ENCODE measurements around the gene SLC43A2.

The SLC43A2 gene

DNA sequence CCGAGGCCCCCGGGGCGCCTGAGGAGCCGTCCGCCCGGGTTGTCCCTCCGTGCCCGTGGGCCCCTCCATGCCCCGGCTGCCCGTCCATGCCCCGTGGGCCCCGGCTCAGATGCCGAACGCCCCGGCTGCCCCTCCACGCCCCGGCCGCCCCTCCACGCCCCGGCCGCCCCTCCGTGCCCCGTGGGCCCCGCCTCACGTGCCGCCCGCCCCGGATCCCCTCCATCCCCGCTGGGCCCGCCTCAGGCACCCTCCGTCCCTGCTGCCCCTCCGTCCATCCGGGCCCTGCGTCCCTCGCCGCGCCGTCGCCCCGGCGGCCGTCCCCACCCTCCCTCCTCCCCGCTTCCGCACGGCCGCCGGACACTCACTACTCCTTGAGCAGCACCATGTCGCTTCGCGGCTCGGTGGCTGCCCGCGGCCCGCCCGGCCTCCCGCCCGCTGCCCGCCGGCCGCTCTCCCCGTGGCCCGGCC, 66.4 kb downstream of the SLC43A2 start:
- DNase-seq (ENCODE audit: low read depth, low spot score): no peak

DNA sequence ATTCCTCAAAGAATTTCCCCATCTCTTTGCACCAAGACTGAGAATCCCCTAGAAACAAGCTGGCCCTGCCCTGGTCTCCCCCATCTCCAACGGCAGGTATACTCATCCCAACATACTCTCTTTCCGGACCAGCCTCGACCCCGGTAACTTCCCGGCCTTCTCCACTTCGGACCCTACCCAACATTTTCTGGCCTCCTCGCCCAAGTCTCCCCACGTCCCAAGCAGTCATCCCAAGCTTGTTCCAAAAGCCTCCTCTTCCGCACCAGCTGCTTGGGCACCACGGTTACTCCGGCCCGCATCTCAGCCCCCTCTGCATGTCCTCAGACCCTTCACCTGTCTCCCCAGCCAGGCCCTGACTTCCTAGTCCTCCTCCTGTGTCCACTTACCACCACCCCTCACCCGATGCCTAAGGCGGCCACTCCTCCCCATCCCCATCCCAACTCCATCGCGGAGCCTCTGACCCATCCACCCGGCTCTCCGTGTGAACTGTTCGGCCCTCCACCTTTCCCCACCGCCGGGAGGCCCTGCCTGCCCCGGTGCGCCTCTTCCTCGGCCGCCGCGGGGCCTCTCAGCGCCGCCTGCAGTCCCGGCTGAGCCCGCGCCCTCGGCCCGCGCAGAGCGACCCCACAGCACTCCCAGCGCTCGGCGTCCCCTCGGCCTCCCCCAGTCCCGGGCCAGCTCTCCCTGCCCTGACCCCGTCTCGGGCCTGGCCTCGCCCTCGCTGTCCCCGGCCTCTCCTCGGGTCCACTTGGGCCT, 67.0 kb downstream of the SLC43A2 start:
- DNase-seq (ENCODE audit: low read depth, low spot score): no peak

DNA sequence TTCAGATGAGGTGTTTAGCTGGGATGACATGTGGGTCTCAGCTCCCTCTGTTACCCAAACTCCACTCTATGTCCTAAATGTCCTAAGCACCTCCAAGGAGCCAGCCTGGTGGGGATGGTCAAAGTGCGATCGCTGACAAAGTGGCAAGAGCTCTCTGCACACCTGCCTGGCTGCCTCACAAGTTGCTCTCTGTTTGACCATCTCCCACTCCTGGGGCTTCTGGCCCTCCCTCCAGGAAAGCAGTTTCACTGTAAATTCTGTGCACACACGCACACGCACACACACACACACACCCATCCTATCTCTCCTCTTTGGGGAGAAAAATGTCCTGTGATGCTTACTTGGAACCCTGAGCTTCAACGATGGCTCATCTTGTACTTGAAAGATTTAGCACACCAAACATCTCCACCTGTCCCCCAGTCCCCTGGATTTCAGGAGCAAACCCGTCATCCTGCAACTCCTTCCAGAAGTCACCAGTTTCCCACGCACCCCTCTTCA, 67.7 kb downstream of the SLC43A2 start:
- DNase-seq (ENCODE audit: low read depth, low spot score): no peak

DNA sequence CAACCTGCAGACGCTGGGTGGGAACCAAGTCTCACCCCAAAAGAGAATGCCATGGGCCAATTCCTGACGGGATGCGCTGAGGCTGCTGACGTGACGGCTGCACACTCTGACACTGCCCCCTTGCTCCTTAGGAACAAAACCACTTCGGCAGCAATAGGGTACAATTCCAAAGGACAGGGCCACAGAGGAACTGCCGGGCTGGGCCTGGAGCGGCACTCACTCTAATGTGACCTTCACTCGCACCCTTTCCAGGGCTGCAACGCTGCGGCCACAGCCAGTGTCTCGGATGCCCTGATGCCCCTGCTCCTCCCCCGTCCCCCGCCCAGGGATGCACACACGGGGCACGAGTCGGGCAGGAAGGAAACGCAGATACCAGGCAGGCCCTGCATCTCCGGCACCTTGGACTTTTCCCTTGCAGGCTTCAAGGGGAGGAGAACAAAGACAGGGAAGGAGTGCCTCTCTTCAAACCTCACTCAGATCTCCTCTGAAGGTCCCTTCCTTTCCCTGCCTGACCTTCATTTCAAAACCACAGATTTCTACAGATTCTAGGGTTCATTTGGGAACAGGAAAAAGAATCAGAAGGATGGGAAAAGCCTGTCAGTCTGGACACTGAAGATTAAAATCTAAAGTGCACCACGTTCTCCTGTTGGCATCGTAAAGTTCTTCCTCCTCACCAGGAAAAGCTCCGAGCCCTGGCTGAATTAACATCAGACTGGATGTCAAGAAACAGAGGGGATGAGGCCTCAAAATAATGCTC, 68.4 kb downstream of the SLC43A2 start:
- DNase-seq (ENCODE audit: low read depth, low spot score): no peak

DNA sequence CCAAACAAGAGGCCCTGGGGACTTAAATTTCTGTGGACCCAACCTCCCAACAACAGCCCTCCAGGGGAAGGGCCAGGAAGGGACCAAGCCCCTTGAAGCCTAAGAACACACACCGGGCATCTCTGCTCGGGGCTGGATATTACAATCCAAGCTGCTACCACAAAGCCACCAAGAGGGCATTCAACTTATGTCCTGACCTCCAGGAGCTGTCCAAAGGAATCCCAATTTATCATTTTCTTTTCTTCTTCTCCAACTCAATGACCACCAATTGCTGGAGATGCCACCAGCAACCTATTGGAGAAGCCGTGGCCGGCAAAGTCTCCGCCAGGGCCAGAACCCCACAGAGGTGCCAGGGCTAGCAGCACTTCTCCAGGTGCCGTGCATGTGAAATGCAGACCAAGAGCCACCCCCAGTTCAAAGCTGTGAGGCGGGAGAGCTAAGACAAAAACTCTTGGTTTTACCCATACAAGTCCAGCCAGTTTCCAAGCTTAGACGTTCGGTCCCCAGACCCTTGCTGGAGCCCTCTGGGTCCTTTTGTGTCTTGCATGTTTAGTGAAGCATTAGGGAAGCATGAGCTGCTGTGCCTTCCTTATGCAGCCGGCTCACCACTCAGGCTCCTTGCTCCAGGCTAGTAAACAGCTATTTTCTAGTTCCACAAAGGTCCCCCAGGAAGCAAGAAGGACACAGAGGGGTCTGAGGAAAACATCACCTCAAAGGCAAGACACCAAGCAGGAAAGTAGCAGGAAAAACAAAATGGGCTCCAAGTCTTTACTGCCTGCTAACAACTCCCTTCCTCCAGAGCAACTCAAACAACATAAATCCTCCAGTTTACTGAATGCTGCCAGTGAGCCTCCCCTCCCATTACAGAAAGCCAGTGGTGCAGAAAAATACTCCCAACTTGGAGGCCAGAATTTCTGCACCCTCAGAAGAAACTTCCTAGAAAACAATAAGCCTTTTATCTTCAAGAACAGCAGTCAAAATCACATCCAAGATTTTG, 69.3 kb downstream of the SLC43A2 start:
- no peak for DNase-seq (ENCODE audit: low read depth, low spot score)

DNA sequence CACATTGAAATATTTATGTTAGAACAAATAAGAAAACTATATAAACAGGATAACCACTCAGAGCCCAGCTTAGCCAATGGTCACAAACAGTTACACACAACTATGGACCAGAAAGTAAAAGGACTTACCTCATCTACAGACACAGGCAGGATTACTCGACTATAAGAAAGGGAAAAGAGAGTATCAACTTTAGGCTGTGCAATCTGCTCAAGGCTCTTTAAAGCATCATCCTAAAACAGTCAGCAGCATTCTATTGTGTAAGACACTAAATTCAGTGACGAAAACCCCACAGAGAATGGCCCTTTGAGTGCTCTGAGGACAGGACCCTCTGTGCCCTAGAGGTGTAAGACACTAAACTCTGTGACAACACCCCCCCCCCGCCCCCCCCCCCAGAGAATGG, 70.2 kb downstream of the SLC43A2 start:
- no peak for DNase-seq (ENCODE audit: low read depth, low spot score)

DNA sequence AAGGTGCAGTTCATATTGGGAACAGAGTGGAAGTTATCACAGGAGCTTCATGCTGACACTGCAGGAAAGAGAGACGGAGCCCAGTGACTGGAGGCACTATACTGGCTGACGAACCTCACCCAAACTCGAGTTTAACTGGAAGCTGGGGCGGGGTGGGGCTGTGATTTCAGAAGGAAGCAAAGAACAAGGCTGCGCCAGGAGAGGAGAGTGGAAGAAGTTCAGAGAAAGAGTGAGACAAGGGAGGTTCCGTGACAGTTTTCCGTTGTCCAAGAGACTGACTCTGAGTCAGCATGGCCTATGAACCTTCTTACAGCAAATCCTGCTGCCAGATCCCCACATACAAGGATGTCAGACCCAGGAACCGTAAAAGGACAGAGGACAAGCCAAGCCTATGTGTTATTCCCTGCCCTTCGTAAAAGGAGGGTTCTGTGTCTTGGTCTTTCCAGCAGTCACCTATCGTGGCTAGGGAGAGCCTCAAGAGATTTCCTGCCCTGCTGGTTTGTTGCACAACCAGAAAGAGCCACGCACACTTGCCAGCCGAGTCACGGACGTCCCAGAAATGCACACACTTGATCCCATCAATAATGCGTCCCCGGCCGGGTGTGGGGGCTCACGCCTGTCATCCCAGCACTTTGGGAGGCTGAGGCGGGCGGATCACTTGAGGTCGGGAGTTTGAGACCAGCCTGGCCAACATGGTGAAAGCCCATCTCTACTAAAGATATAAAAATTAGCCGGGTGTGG, 71.1 kb downstream of the SLC43A2 start:
- DNase-seq (ENCODE audit: low read depth, low spot score): no peak

DNA sequence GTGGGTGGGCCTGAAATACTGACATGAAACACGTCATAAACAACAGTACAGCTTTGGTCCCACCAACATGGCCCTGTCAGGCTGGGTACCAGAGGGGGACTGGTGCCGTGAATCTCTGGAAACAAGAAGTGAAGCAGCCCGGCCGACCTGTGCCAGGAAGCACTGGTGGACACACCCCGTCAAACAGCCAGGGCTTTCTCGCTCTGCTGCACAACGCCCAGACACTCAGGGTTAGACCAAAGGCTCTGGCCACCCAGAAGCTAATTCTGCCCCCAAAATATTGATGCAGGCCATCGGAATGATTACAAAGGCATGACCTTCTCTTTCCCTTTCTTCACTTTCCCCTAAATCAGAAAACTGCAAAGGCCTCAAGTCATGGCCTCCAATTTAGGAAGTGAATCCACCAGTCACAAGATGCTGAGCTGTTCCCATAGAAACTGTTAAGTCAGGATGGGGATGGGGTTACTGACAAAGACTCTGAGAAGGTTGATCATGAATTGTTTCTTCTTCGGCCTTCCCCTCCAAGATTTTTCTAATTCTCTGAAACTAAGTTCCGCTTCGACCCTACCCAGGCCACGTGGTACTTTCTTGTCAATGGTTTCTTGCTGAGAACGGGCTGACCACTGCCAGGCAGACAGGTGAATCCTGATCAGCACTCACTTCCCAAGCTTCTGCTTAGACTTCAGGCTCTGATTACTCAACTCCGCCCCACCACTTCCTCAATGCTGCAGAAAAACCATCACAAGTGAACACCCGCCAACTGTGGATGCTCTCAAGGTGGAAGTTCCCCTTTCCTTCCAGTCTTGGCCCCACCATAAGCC, 72.8 kb downstream of the SLC43A2 start:
- no peak for DNase-seq (ENCODE audit: low read depth, low spot score)

DNA sequence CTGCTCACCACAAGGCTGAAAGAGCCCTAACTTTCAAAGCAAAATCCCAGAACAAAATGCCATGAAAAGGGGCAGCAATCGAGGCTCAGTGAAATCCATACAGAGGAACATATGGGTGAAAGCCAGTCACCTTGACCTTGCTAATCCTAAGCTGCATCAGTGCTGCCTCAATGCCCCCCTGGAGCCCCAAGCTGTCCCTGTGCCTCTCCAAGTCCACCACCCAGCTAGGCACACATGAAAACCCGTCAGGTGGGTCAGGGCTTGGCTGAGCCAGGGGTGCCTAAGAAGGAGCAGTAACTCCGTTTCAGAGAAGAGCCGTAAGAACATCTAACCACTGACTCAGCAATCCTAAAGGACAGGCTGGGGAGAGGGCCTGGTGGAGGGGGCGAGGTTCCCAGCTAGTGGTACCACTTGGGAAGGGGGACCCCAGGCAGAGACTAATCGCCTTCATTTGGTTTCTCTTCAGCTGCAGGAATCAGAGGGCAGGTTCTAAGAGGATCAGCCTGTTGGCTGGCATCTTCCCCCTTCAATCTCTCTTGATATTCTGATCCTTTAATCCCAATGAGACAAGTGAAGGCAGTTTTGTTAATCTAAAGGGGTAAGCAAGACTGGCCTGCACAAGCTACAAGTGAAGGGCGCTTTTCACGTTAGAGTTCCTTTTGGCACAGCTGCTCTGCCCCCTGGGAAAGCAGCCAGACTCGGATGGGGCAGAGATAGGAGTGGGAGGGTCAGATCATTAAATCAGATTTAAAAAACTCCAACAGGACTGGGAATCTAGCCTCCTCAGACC, 73.7 kb downstream of the SLC43A2 start:
- DNase-seq (ENCODE audit: low read depth, low spot score): no peak

DNA sequence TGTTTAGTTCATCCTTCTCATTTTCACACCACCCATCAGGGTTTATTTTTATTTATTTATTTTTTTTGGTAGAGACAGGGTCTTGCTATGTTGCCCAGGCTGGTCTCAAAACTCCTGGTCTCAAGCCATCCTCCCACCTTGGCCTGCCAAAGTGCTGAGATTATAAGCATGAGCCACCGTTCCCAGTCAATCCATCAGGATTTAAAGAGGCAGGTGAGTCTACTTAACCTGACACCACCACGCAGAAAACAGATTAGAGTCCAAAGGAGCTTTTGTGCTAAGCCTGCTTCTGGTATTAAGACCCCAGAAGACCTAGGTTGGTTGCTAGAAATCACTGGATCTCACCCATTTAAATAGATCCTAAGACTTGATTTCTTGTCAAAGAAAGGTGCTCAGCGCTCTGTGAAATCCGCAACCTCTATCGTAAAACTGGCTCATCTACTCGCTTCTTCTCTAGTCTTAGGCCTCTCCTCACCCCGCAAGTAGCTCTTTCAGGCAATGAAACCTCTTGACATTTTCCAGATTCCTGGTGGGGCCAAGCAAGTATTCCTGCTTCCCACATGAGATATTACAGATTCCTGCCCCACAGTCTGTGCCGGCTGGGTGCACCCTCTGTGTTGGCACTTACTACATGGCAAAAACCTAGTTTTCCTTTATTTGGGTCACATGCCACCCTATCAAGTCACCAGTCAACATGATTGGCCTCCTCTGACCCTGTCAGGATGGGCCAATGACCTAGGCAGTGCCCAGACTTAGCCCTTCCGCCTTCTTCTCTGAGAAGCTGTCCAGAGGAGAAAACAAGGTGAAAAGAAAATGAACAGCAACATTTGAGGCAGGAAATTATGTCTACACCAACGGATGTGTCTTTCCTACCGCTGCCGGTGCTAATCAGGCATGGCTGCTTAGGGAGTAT, 75.0 kb downstream of the SLC43A2 start:
- no peak for DNase-seq (ENCODE audit: low read depth, low spot score)

DNA sequence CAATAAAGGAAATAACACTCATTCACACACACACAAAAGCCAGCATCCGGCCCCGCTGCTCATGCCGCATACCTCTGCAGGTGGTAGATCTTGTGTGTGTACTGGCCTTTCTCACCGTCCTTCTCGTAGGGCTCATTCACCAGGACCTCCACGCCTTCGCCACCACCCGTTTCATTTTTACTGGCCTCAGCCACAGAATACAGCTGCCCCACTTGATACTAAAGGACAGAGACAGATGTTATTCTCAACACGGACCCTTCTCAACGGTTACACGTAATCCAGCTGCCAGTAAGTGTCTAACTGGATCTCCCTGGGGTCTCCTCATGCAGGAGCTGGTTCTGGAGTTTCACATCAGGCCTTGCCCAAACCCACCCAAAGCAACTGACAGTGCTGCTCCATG, 75.7 kb downstream of the SLC43A2 start:
- no peak for DNase-seq (ENCODE audit: low read depth, low spot score)

DNA sequence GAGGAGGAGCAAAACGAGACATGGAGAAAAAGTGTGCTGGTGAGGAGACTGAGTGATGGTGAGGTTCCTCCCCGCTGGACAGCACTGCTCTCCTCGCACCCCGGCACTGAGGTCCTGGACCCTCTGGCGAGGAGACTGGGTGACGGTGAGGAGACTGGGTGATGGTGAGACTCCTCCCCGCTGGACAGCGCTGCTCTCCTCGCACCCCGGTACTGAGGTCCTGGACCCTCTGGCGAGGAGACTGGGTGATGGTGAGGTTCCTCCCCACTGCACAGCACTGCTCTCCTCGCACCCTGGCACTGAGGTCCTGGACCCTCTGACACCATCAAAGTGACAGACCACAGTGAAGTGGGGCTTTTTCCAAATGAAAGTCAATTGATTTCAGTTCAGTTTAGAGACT, 76.9 kb downstream of the SLC43A2 start:
- no peak for DNase-seq (ENCODE audit: low read depth, low spot score)

DNA sequence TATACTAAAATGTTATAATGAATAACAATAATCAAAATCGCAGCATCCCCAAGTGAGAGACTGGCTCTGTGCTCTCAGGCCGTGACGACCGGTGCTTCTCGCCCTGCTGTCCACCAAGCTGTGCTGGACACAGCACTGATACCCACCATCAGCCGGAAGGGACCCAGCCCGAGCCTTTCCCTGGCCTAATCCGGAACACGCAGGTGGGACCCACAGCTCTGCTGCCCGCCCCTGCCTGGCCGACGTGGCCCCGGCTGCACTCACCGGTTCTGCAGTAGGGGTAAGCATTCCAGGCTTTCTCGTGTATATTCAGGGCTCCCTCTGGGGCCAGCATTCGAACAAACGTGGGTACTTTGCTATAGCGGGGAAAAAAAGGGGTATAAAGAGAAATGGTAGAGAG, 80.6 kb downstream of the SLC43A2 start:
- no peak for DNase-seq (ENCODE audit: low read depth, low spot score)

DNA sequence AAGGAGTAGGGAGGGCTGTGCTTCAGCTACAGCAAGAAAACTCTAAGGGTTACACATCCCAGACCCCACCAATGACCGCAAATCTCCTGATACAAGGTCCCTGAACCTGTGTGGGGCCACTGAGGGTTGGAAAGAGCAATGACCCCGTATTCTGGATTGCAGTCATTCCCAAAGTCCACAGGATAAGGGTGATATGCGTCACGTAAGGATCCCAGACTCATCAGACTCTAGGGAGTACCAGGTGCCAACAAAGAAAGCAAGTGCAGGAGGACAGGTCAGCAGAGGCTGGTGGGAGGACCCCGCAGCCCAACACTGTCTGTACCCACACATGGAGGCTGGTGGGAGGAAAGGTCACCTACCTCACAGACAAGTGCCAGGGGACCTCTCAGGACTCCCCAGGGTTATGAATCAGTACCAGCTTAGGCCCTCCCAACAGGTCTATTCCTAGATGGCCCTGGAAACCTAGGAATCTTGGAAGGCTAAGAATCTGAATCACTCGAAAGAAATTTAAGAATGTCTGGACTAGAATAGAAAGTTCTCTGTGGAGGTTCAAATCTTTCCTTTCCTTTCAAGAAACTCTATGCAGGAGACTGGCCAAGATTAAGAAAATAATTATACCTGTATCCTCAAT, 82.2 kb downstream of the SLC43A2 start:
- no peak for DNase-seq (ENCODE audit: low read depth, low spot score)

DNA sequence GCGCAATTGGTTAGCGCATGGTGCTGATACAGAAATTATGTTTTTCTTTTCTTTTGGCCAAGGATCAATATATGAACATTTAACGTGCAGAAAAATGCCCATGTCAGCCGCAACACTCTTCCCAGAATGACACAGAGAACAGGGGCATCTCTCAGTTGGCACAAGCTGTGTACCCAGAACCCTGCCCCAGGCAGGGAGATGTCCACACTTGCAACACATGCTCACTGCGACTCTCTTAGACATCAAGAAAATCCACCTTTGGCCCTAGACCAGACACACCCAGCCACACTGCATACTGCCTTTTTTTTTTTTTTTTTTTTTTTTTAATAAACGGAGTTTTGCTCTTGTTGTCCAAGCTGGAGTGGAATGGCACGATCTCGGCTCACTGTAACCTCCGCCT, 83.0 kb downstream of the SLC43A2 start:
- no peak for DNase-seq (ENCODE audit: low read depth, low spot score)

DNA sequence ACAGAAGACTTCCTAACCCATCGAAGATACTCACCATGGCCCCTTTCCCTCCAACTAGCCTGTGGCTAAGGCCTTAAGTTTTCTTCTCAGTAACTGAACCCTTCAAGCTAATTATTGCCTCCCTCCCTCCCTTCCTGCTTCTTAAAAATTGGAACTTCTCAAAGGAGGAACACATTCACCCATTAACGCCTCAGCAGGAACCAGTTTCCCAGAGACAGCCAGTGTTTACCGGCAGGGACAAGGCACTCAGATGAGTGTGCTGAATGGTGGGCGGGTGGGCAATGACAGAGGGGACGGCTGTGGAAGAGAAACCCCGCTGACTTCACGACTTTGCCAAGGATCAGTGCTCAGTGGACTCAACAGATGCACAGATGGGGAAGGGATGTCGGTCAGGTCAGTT, 86.3 kb downstream of the SLC43A2 start:
- no peak for DNase-seq (ENCODE audit: low read depth, low spot score)

DNA sequence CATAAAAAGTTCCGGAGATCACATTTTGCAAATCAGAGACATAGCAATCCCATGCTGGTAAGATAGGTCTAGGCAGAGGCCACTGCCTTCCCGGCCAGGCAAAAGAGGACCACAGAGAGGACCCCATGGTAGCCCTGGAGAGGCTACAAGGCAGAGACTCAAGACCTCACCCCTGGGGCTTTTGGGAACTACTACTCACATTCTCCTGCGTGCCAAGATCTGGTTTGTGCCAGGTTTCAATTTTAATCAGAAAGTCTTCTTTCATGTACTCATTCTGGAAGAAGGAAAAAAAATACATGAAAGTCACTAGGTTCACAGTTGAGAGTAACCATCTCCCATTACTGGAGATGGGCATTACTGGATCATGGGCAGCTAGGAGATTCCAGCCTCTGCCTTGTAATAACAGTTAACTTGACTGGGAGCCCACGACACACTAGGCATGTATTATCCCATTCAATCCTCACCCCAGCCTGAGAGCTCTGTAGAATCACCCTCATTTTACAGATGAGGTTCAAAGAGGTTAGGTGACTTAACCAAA, 87.2 kb downstream of the SLC43A2 start:
- no peak for DNase-seq (ENCODE audit: low read depth, low spot score)

DNA sequence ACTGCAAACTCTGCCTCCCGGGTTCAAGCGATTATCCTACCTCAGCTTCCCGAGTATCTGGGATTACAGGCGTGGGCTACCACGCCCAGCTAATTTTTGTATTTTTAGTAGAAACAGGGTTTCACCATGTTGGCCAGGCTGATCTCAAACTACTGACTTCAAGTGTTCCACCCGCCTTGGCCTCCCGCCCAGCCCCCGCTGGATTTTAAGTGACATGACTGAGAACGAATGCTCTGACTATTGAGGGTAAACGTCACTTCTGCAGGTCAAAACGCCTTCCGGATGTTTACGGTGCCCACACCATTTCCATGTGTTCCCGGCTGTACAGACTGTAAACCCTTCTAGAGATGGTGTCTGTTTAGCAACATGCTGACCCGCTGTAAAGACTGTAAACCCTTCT, 88.8 kb downstream of the SLC43A2 start:
- DNase-seq (ENCODE audit: low read depth, low spot score): no peak
